GM13976 (cell line): ENCODE results near the gene MAPK12.

ENCODE experiments used
- DNase-seq: peaks from one replicate; pipeline ENCODE4 v3.0.0; 2012; ENCODE audit warnings: low spot score
- CTCF ChIP-seq: IDR thresholded peaks from 2 replicates; pipeline ENCODE4 v1.5.1; 2012; ENCODE audit warnings: borderline replicate concordance, mild to moderate bottlenecking; ENCODE audit not compliant: insufficient read depth; ENCODE audit errors: extremely low read depth, missing control alignments, control extremely low read depth
- in situ Hi-C: fragments of 300-500 bp; cut with MboI; formaldehyde crosslinking; loops from one replicate; pipeline ENCODE4 v1.12.0; 2022; ENCODE audit warnings: low sequenced_read_pairs, mixed read lengths, inconsistent platforms; ENCODE audit not compliant: unreplicated experiment

Gene MAPK12

GRCh38 chr22:50221410-50222300, 39.8 kb downstream of the MAPK12 start:
- DNase-seq, result no peak
- in situ Hi-C loops, result no loop called here
- TF ChIP-seq CTCF, result no peak

GRCh38 chr22:50220603-50221409, 40.7 kb downstream of the MAPK12 start:
- in situ Hi-C loops, result no loop called here
- DNase-seq, result no peak
- no peak for TF ChIP-seq CTCF

GRCh38 chr22:50219800-50220602, 41.5 kb downstream of the MAPK12 start:
- TF ChIP-seq CTCF, result no peak
- DNase-seq, result no peak
- in situ Hi-C loops, result no loop called here

- in situ Hi-C loops, result no loop called here
- TF ChIP-seq CTCF, result no peak
- no peak for DNase-seq
Measured at GRCh38 chr22:50218996-50219727, 42.3 kb downstream of the MAPK12 start.

- DNase-seq, result no peak
- in situ Hi-C loops, result no loop called here
- no peak for TF ChIP-seq CTCF
Measured at GRCh38 chr22:50218153-50218995, 43.1 kb downstream of the MAPK12 start.
